H1 (cell line): ENCODE measurements around the gene BAZ2B. TPM values are rescaled to one million over a fixed set of nuclear protein-coding genes. Genes with fewer than 3 reads are reported as not detected.

Experiments used
- CTCF ChIA-PET: fragments of 300-600 bp; sonication (Branson Sonifier 250); formaldehyde crosslinking; loops from one replicate; lab custom pipeline; 2021; ENCODE audit not compliant: partially characterized antibody; lab: Charles Lee
- POLR2A ChIA-PET: fragments of 300-600 bp; sonication (Branson Sonifier 250); formaldehyde crosslinking; loops from one replicate; lab custom pipeline; 2021; ENCODE audit warnings: inconsistent platforms; ENCODE audit not compliant: partially characterized antibody; lab: Charles Lee
- DNase-seq, 2 experiments: peaks; one replicate each; pipeline versions ENCODE4 v3.0.0 to v3.0.0-alpha.2; 2010 to 2022; ENCODE audit warnings: low spot score in 2 of 2, low read depth in 1 of 2, mixed read lengths in 1 of 2
- FAIRE-seq: peaks from 2 replicates; lab custom pipeline; 2011; peaks lifted over from hg19 to GRCh38; lab: Jason Lieb, UNC
- H2AFZ ChIP-seq: 2 replicates; pipeline ENCODE4 v1.8.1; 2012; ENCODE audit warnings: low read length, inconsistent platforms
- H2AK5ac ChIP-seq: 2 replicates; pipeline ENCODE4 v1.6.1; 2013; ENCODE audit warnings: low read depth, low read length
- H2BK120ac ChIP-seq: replicated peaks from 2 replicates; pipeline ENCODE3; 2013; ENCODE audit warnings: low read depth, low read length, inconsistent platforms
- H2BK12ac ChIP-seq: 2 replicates; pipeline ENCODE4 v1.6.1; 2013; ENCODE audit warnings: low read depth, low read length
- H2BK15ac ChIP-seq: 2 replicates; pipeline ENCODE4 v1.6.1; 2013; ENCODE audit warnings: low read length
- H2BK20ac ChIP-seq: 2 replicates; pipeline ENCODE4 v1.6.1; 2013; ENCODE audit warnings: low read length
- H2BK5ac ChIP-seq: 2 replicates; pipeline ENCODE4 v1.6.1; 2013; ENCODE audit warnings: low read depth, low read length
- H3K14ac ChIP-seq: 2 replicates; pipeline ENCODE4 v1.6.1; 2013; ENCODE audit warnings: inconsistent platforms; ENCODE audit not compliant: insufficient read length
- H3K18ac ChIP-seq: 2 replicates; pipeline ENCODE4 v1.6.1; 2013; ENCODE audit warnings: low read length; ENCODE audit errors: extremely low read depth
- H3K23ac ChIP-seq: 2 replicates; pipeline ENCODE4 v1.6.1; 2013; ENCODE audit warnings: inconsistent platforms; ENCODE audit not compliant: insufficient read length
- H3K23me2 ChIP-seq: 2 replicates; pipeline ENCODE4 v1.6.1; 2013; ENCODE audit warnings: low read depth, low read length
- H3K27ac ChIP-seq: 2 replicates; pipeline ENCODE4 v1.6.1; 2011; ENCODE audit warnings: low read depth, low read length, inconsistent platforms
- H3K27me3 ChIP-seq, 4 experiments: replicated peaks in 1 of 4; 1 replicate in 1 of 4; 2 replicates in 3 of 4; pipeline versions ENCODE4 v1.6.1 to v1.8.1; 2011 to 2013; ENCODE audit warnings: low read length in 3 of 4, mild to moderate bottlenecking in 3 of 4, inconsistent platforms in 2 of 4, mixed read lengths in 2 of 4, moderate library complexity in 1 of 4; ENCODE audit not compliant: control insufficient read depth in 3 of 4, insufficient read depth in 3 of 4; ENCODE audit errors: extremely low read depth in 1 of 4
- H3K36me3 ChIP-seq, 4 experiments: 2 replicates each; pipeline versions ENCODE4 v1.6.1 to v1.8.1; 2011 to 2013; ENCODE audit warnings: mild to moderate bottlenecking in 4 of 4, low read length in 3 of 4, moderate library complexity in 2 of 4, control low read depth in 1 of 4, inconsistent platforms in 1 of 4; ENCODE audit not compliant: insufficient read depth in 4 of 4, control insufficient read depth in 2 of 4
- H3K4ac ChIP-seq: replicated peaks from 2 replicates; pipeline ENCODE3; 2013; ENCODE audit warnings: low read length, low read depth, mixed read lengths, inconsistent platforms; ENCODE audit not compliant: insufficient read length
- H3K4me1 ChIP-seq, 4 experiments: replicated peaks in 1 of 4; 1 replicate in 1 of 4; 2 replicates in 3 of 4; pipeline versions ENCODE4 v1.6.1 to v1.8.1; 2011 to 2013; ENCODE audit warnings: low read length in 3 of 4, inconsistent platforms in 2 of 4, mixed read lengths in 1 of 4; ENCODE audit not compliant: insufficient read depth in 4 of 4, control insufficient read depth in 3 of 4
- H3K4me2 ChIP-seq, 2 experiments: 2 replicates each; pipeline versions ENCODE4 v1.6.1 to v1.8.1; 2011 to 2013; ENCODE audit warnings: low read depth in 2 of 2, low read length in 2 of 2, control low read depth in 1 of 2, inconsistent platforms in 1 of 2, mild to moderate bottlenecking in 1 of 2; ENCODE audit not compliant: insufficient read depth in 1 of 2
- H3K4me3 ChIP-seq, 4 experiments: fragments of 200-600, 300-600 bp in 1 of 4; sonication (generic), shearing (Covaris generic), sonication (Bioruptor Twin) in 1 of 4; 2 replicates each; pipeline versions ENCODE4 v1.5.1 to v1.8.1; 2011 to 2016; ENCODE audit warnings: low read length in 4 of 4, low read depth in 3 of 4, control low read depth in 2 of 4, inconsistent platforms in 2 of 4, mild to moderate bottlenecking in 2 of 4, mixed read lengths in 1 of 4, moderate library complexity in 1 of 4; ENCODE audit not compliant: insufficient read depth in 2 of 4; ENCODE audit errors: extremely low read depth in 1 of 4
- H3K56ac ChIP-seq: replicated peaks from 2 replicates; pipeline ENCODE3; 2013; ENCODE audit warnings: low read depth, mild to moderate bottlenecking, mixed read lengths, low read length, inconsistent platforms; ENCODE audit not compliant: insufficient read length
- H3K79me1 ChIP-seq: 2 replicates; pipeline ENCODE4 v1.6.1; 2013; ENCODE audit warnings: low read depth, low read length, control low read depth
- H3K79me2 ChIP-seq, 2 experiments: 2 replicates each; pipeline versions ENCODE4 v1.6.1 to v1.8.1; 2012 to 2013; ENCODE audit warnings: low read length in 2 of 2, mild to moderate bottlenecking in 2 of 2, inconsistent platforms in 1 of 2; ENCODE audit not compliant: insufficient read depth in 2 of 2, control insufficient read depth in 1 of 2
- H3K9ac ChIP-seq, 4 experiments: replicated peaks in 1 of 4; 1 replicate in 1 of 4; 2 replicates in 3 of 4; pipeline versions ENCODE4 v1.6.1 to v1.8.1; 2011 to 2013; ENCODE audit warnings: low read depth in 3 of 4, low read length in 3 of 4, control low read depth in 2 of 4, mild to moderate bottlenecking in 2 of 4, moderate library complexity in 2 of 4, inconsistent platforms in 1 of 4; ENCODE audit errors: extremely low read depth in 1 of 4
- H3K9me3 ChIP-seq, 2 experiments: 2 replicates each; pipeline versions ENCODE4 v1.6.1 to v1.8.1; 2012 to 2013; ENCODE audit warnings: mild to moderate bottlenecking in 2 of 2, moderate library complexity in 2 of 2, control low read depth in 1 of 2, inconsistent platforms in 1 of 2, low read depth in 1 of 2, low read length in 1 of 2, mixed read lengths in 1 of 2; ENCODE audit not compliant: insufficient read depth in 2 of 2
- H4K20me1 ChIP-seq, 2 experiments: replicated peaks in 1 of 2; 2 replicates each; pipeline versions ENCODE3 to v1.8.1; 2011 to 2013; ENCODE audit warnings: inconsistent platforms in 2 of 2, low read length in 2 of 2, mild to moderate bottlenecking in 1 of 2; ENCODE audit not compliant: insufficient read depth in 2 of 2, control insufficient read depth in 1 of 2
- H4K5ac ChIP-seq: 2 replicates; pipeline ENCODE4 v1.6.1; 2013; ENCODE audit warnings: low read length, low read depth, mixed read lengths, inconsistent platforms; ENCODE audit not compliant: insufficient read length
- H4K8ac ChIP-seq: 2 replicates; pipeline ENCODE4 v1.8.0; 2013; ENCODE audit warnings: mild to moderate bottlenecking, moderate library complexity, low read length, inconsistent platforms; ENCODE audit not compliant: insufficient read depth; ENCODE audit errors: extremely low read depth
- H4K91ac ChIP-seq: replicated peaks from 2 replicates; pipeline ENCODE3; 2013; ENCODE audit warnings: low read length, mixed read lengths, inconsistent platforms; ENCODE audit not compliant: insufficient read length
- ASH2L ChIP-seq: fragments of 200-600, 300-600 bp; sonication (generic); IDR thresholded peaks from one replicate; pipeline ENCODE4 v1.7.1; 2017; ENCODE audit warnings: low read length
- CHD2 ChIP-seq: IDR thresholded peaks from 2 replicates; pipeline ENCODE4 v1.6.1; 2012; ENCODE audit warnings: low read length, improper control_type of control experiment
- CREB1 ChIP-seq: IDR thresholded peaks from 2 replicates; pipeline ENCODE4 v1.6.1; 2012; ENCODE audit warnings: inconsistent platforms
- CTBP2 ChIP-seq: IDR thresholded peaks from 2 replicates; pipeline ENCODE4 v1.7.0; 2011; ENCODE audit warnings: borderline replicate concordance, mild to moderate bottlenecking, moderate library complexity, mixed read lengths, low read length; ENCODE audit not compliant: insufficient read depth, insufficient read length
- E2F6 ChIP-seq: IDR thresholded peaks from 2 replicates; pipeline ENCODE4 v1.6.1; 2012; ENCODE audit warnings: inconsistent platforms
- EP300 ChIP-seq, 2 experiments: IDR thresholded peaks; 1 replicate in 1 of 2; 2 replicates in 1 of 2; pipeline ENCODE4 v1.6.1; 2011 to 2012; ENCODE audit warnings: low read depth in 2 of 2, low read length in 2 of 2, mild to moderate bottlenecking in 2 of 2, borderline replicate concordance in 1 of 2, inconsistent platforms in 1 of 2, moderate library complexity in 1 of 2
- EZH2 ChIP-seq: fragments of 200-600 bp; sonication (generic); IDR thresholded peaks from 2 replicates; pipeline ENCODE4 v1.7.1; 2012; ENCODE audit warnings: low read depth, mild to moderate bottlenecking, moderate library complexity, low read length, inconsistent platforms; ENCODE audit not compliant: severe bottlenecking
- MAFK ChIP-seq: IDR thresholded peaks from 2 replicates; pipeline ENCODE4 v1.6.1; 2012; ENCODE audit warnings: low read depth, mild to moderate bottlenecking, improper control_type of control experiment, low read length
- POLR2AphosphoS5 ChIP-seq: IDR thresholded peaks from 2 replicates; pipeline ENCODE4 v1.6.1; 2011; ENCODE audit warnings: low read depth, low read length
- SP1 ChIP-seq: IDR thresholded peaks from 2 replicates; pipeline ENCODE4 v1.6.1; 2011; ENCODE audit warnings: low read depth, low read length
- SP2 ChIP-seq: IDR thresholded peaks from 2 replicates; pipeline ENCODE4 v1.6.1; 2012; ENCODE audit warnings: mild to moderate bottlenecking, low read length, inconsistent platforms
- SP4 ChIP-seq: IDR thresholded peaks from 2 replicates; pipeline ENCODE4 v1.6.1; 2012; ENCODE audit warnings: low read length, inconsistent platforms
- TCF12 ChIP-seq: IDR thresholded peaks from 2 replicates; pipeline ENCODE4 v1.6.1; 2011; ENCODE audit warnings: low read depth, mild to moderate bottlenecking, low read length
- WGBS, 2 experiments: shearing (Covaris generic) in 1 of 2; methylation state at CpG; one replicate each; pipeline versions ENCODE4 v1.1.6 to v1.1.7; 2013 to 2015; ENCODE audit warnings: low lambda C conversion rate in 2 of 2, mixed read lengths in 2 of 2, inconsistent platforms in 1 of 2, low coverage in 1 of 2, missing lambda C conversion rate in 1 of 2; ENCODE audit not compliant: insufficient replicate concordance in 2 of 2, insufficient coverage in 1 of 2, insufficient read length in 1 of 2; ENCODE audit errors: extremely low coverage in 1 of 2, missing lambda C conversion rate in 1 of 2; 5-methylcytosine and 5-hydroxymethylcytosine counted together
- polyA plus RNA-seq, 7 experiments: library from polyadenylated mRNA; depleted of rRNA in 3 of 7; stranded (reverse) in 5 of 7; unstranded in 2 of 7; fragments of >200 nt in 5 of 7; fragments of 200-250 nt in 2 of 7; gene quantifications; 1 replicate in 5 of 7; 2 replicates in 1 of 7; 4 replicates in 1 of 7; pipeline versions ENCODE4 v1.2.1 to v1.2.3, GENCODE V29; 2011 to 2013; ENCODE audit warnings: missing spikeins in 2 of 7, mixed read lengths in 2 of 7
- total RNA-seq: library from RNA; stranded (reverse); fragmentation: NEBNext Ultra II Directional; extraction: Animal tissue kit (Norgen Biotek cat#: 25700); gene quantifications from 2 replicates; pipeline ENCODE4 v1.2.1, GENCODE V29; 2021

Gene BAZ2B
- total and polyA plus RNA-seq, 2 of the 8 experiments (the other 6 are each of a cell fraction or from before 2014, with no cell fraction given), result 15.2 to 46.3 TPM

- H3K9ac ChIP-seq, result no peak overlapping the region
- H4K91ac ChIP-seq, result no peak overlapping the region
- H3K18ac ChIP-seq, result no peak overlapping the region
- no peak overlapping the region for H4K5ac ChIP-seq
- no peak for FAIRE-seq
- peaks cover 0 to 8% (median 5%) of the 10 kb centered on the region in 4 experiments; a peak in 2 of 8 replicates for H3K36me3 ChIP-seq
- H3K27ac ChIP-seq, result no peak overlapping the region
- H3K23ac ChIP-seq, result no peak overlapping the region
- H3K56ac ChIP-seq, result no peak overlapping the region
- CTCF ChIA-PET, result interaction anchor here (0.6 to 1.2 kb wide), 4 partner anchors 11 to 635 kb away, joined by 3 to 6 read pairs (median 3); no protein-coding TSS in a partner anchor
- H4K20me1 ChIP-seq, result peaks cover 0 to 2% of the 10 kb centered on the region in 2 experiments
- no peak overlapping the region for H3K4ac ChIP-seq
- H3K4me1 ChIP-seq, result no peaks in the 10 kb centered on the region
- H2AK5ac ChIP-seq, result no peak overlapping the region
- no peak overlapping the region for H3K14ac ChIP-seq
- no peak overlapping the region for H4K8ac ChIP-seq
- no peak overlapping the region for H3K4me2 ChIP-seq
- H3K27me3 ChIP-seq, result no peaks in the 10 kb centered on the region
- H2BK12ac ChIP-seq, result no peak overlapping the region
- H2BK20ac ChIP-seq, result no peak overlapping the region
- no peaks in the 10 kb centered on the region; a peak in 1 of 4 replicates for H3K9me3 ChIP-seq
- H2BK5ac ChIP-seq, result no peak overlapping the region
- no peak overlapping the region for H2BK15ac ChIP-seq
- H3K4me3 ChIP-seq, result no peak overlapping the region
- H2AFZ ChIP-seq, result no peak overlapping the region
- no peak overlapping the region for H2BK120ac ChIP-seq
- DNase-seq, result no peak
- POLR2A ChIA-PET, result interaction anchor here (0.9 kb wide), 1 partner anchor 360 kb away, joined by 3 read pairs; no protein-coding TSS in a partner anchor
- 81% methylated on average over 3 of the region's 3 CpGs; no CpG with 5 or more reads in 1 of the 2 experiments for WGBS, 2 experiments
- H3K79me2 ChIP-seq, result no peaks in the 10 kb centered on the region; a peak in 2 of 4 replicates
- H3K23me2 ChIP-seq, result no peaks in the 10 kb centered on the region
- H3K79me1 ChIP-seq, result no peaks in the 10 kb centered on the region
- TF ChIP-seq EZH2, result no peak
- TF ChIP-seq CREB1, result no peak
- no peak for TF ChIP-seq CHD2
- TF ChIP-seq POLR2AphosphoS5, result no peak
- no peak for TF ChIP-seq MAFK
- TF ChIP-seq EP300 (IDR thresholded peaks at IDR 0.05; ENCODE audit: borderline replicate concordance in 1 of 2, low read depth in 2 of 2, low read length in 2 of 2), result no peak
- TF ChIP-seq ASH2L, result no peak
- no peak for TF ChIP-seq SP2
- no peak for TF ChIP-seq SP4
- TF ChIP-seq E2F6, result no peak
- no peak for TF ChIP-seq CTBP2
- TF ChIP-seq SP1, result no peak
- TF ChIP-seq TCF12, result no peak
Observed at GRCh38 chr2:159546716-159547430, 69.5 kb downstream of the BAZ2B start.
